OCI-LY7 (cell line): ENCODE data around the gene ACAT2. TPM values are rescaled to one million over a fixed set of nuclear protein-coding genes. Genes with fewer than 3 reads are reported as not detected.
"Not testable (repeated sequence)": the region's sequence is repeated elsewhere in the genome, so short reads cannot be mapped to it uniquely, and the experiment has no call there.

Experiments used
- Bru-seq: library from RNA; stranded (reverse); fragments of 400-500 nt; gene quantifications from one replicate; lab custom pipeline; 2021; lab: Mats Ljungman, UMichigan
- BruChase-seq, 2 experiments: library from RNA; stranded (reverse); fragments of 400-500 nt; gene quantifications; one replicate each; lab custom pipeline; 2021; lab: Mats Ljungman, UMichigan
- BruUV-seq: library from RNA; stranded (reverse); fragments of 400-500 nt; replicated peaks from 2 replicates; lab custom pipeline; 2021; lab: Mats Ljungman, UMichigan
- CTCF ChIA-PET: fragments of 300-600 bp; sonication (Branson Sonifier 250); formaldehyde crosslinking; loops from one replicate; lab custom pipeline; 2022; ENCODE audit warnings: antibody characterized with exemption; ENCODE audit not compliant: unreplicated experiment; lab: Charles Lee
- POLR2A ChIA-PET: fragments of 300-600 bp; sonication (Branson Sonifier 250); formaldehyde crosslinking; loops from one replicate; lab custom pipeline; 2022; ENCODE audit warnings: antibody characterized with exemption; lab: Charles Lee
- DNase-seq: peaks from one replicate; pipeline ENCODE4 v3.0.0-alpha.2; 2015; ENCODE audit warnings: low spot score
- H2AFZ ChIP-seq: fragments of 200-600 bp; sonication (generic), shearing (Covaris generic); 2 replicates; pipeline ENCODE4 v1.6.1; 2014; ENCODE audit warnings: mild to moderate bottlenecking, antibody characterized with exemption, low read length, moderate library complexity
- H3K27ac ChIP-seq: fragments of 200-600 bp; sonication (generic); 2 replicates; pipeline ENCODE4 v1.5.1; 2014; ENCODE audit warnings: mixed run types, low read depth, mild to moderate bottlenecking, moderate library complexity, low read length, inconsistent platforms; ENCODE audit not compliant: poor library complexity, severe bottlenecking
- H3K36me3 ChIP-seq: fragments of 200-600 bp; sonication (generic); 2 replicates; pipeline ENCODE4 v1.6.1; 2014; ENCODE audit warnings: mild to moderate bottlenecking, antibody characterized with exemption, low read length, moderate library complexity, mixed read lengths; ENCODE audit not compliant: insufficient read depth
- H3K4me1 ChIP-seq: fragments of 200-600 bp; sonication (generic); 2 replicates; pipeline ENCODE4 v1.5.1; 2014; ENCODE audit warnings: mild to moderate bottlenecking, low read length; ENCODE audit not compliant: insufficient read depth, poor library complexity, severe bottlenecking
- H3K4me2 ChIP-seq: fragments of 200-600 bp; sonication (generic); 2 replicates; pipeline ENCODE4 v1.6.1; 2014; ENCODE audit warnings: mild to moderate bottlenecking, low read length
- H3K4me3 ChIP-seq: fragments of 200-600 bp; sonication (generic); 2 replicates; pipeline ENCODE4 v1.5.1; 2014; ENCODE audit warnings: mild to moderate bottlenecking, low read depth, low read length; ENCODE audit not compliant: poor library complexity, severe bottlenecking
- H3K79me2 ChIP-seq: fragments of 200-600 bp; sonication (generic); 2 replicates; pipeline ENCODE4 v1.6.1; 2016; ENCODE audit warnings: low read depth, mild to moderate bottlenecking, low read length, moderate library complexity, mixed read lengths; ENCODE audit not compliant: insufficient read depth
- H3K9me2 ChIP-seq: fragments of 200-600 bp; sonication (generic); 2 replicates; pipeline ENCODE4 v1.6.1; 2016; ENCODE audit warnings: mild to moderate bottlenecking, low read length, mixed read lengths; ENCODE audit not compliant: insufficient read depth
- H3K9me3 ChIP-seq: fragments of 200-600 bp; sonication (generic); 2 replicates; pipeline ENCODE4 v1.6.1; 2014; ENCODE audit warnings: mild to moderate bottlenecking, mixed run types, low read length, mixed read lengths
- H4K20me1 ChIP-seq: fragments of 200-600 bp; sonication (generic); 2 replicates; pipeline ENCODE4 v1.6.1; 2014; ENCODE audit warnings: mild to moderate bottlenecking, antibody characterized with exemption, low read length, moderate library complexity, mixed read lengths; ENCODE audit not compliant: insufficient read depth
- EZH2phosphoT487 ChIP-seq: fragments of 200-600 bp; sonication (generic); IDR thresholded peaks from 2 replicates; pipeline ENCODE4 v1.6.1; 2018; ENCODE audit warnings: low read depth, borderline replicate concordance, mild to moderate bottlenecking, mixed run types, antibody characterized with exemption, low read length, moderate library complexity, mixed read lengths
- intact Hi-C: fragments of 100-400 bp; cut with micrococcal nuclease; formaldehyde crosslinking; loops from one replicate; pipeline ENCODE4 v1.10.0; 2022; ENCODE audit not compliant: unreplicated experiment
- long read RNA-seq: library from polyadenylated mRNA; stranded (forward); transcript quantifications from one replicate; pipeline ENCODE4 v2.0.0, GENCODE V29; 2022
- total RNA-seq, 2 experiments: library from RNA; depleted of rRNA in 1 of 2; stranded (reverse); fragments of >200 nt in 1 of 2; shearing (Covaris generic) in 1 of 2; gene quantifications; 2 replicates each; pipeline ENCODE4 v1.2.3, GENCODE V29; 2014 to 2022
- TF ChIP-seq, protein P1 (sequence below): fragments of 200-600 bp; sonication (generic); conservative IDR thresholded peaks from 2 replicates; pipeline ENCODE4 v1.5.1; 2014; ENCODE audit warnings: mild to moderate bottlenecking, antibody characterized with exemption, low read length, moderate library complexity, mixed read lengths

ACAT2 gene
- total RNA-seq (2014; rRNA removed; shearing (Covaris generic)) (39.4 and 42.4 TPM in 2 replicates), total RNA-seq (2022) (90.1 and 110 TPM in 2 replicates), Bru-seq, nascent RNA (percentile 77 among the genes with signal in this experiment), BruChase-seq, experiment 1, labeled RNA remaining after a 6-hour chase (percentile 84 among the genes with signal in this experiment), BruChase-seq, experiment 2, labeled RNA remaining after a 2-hour chase (percentile 76 among the genes with signal in this experiment)
- long read RNA-seq, transcript ACAT2-201 (9 exons, 3,180 nt): major isoform, 181 of 240 reads
- long read RNA-seq, partial matches to known transcripts: 22 of 240 reads
- long read RNA-seq, other reads (novel, unspliced or antisense): 34 of 240 reads

DNA sequence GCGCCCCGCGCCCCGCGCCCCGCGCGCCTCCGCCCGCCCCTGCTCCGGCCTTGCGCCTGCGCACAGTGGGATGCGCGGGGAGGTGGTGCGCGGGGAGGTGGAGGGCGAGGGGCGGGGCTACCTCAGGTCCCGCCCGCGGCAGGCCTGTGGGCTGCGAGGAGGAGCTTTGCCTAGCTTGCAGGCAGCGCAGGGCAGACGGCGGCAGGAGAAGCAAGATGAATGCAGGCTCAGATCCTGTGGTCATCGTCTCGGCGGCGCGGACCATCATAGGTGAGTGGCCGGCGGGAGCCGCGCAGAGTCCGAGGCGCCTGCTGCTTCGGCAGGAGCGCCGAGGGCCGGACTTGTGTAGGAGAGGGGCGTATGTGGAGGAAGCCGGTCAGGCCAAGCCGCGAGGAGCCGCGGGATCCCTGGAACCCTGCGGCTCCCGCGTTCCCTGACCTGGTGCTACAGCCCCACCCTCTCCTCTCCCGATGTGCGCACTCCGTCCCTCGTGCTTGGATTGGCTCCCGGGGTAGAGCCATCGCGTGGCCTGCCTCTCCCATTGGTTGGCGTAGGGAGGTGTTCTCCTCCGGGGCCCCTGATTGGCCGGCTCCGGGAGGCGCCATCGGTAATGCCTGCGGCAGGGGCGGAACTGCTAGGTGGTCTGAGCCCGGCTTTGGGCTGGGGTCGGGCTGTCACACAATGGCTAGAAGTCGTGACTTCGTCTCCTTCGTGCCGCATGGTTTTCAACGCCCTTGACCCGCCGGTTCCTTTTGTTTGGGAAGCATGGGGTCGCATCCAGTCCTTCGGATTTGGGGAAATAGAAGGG is at the start of gene ACAT2:
ACAT2 (plus strand) TSS at position 173 of the 808 bp plus-strand sequence; CDS start at position 216, 43 bp downstream.
- Histone ChIP-seq H3K9me3 (no peaks in the 10 kb centered on the region), H3K4me3 (peak within 1 kb of the TSS; percentile 71), H4K20me1 (no peaks in the 10 kb centered on the region), H3K4me1 (peaks cover 15% of the 10 kb centered on the region), H3K9me2 (no peaks in the 10 kb centered on the region), H2AFZ (peak within 1 kb of the TSS; percentile 81), H3K27ac (peak within 1 kb of the TSS; percentile 81), H3K4me2 (peak within 1 kb of the TSS; percentile 93), H3K79me2 (no peaks in the 10 kb centered on the region; the same call in 1 of the 2 replicates), H3K36me3 (peaks cover 63% of the 10 kb centered on the region)
- intact Hi-C loops: loop anchor here (1.0 to 2.0 kb wide), 3 partner anchors 27 to 69 kb away; partner anchors contain the start of genes SOD2, TCP1 and WTAP
- DNase-seq: peak; percentile 97
- CTCF ChIA-PET: interaction anchor here (1.4 kb wide), 1 partner anchor 8 kb away, joined by 5 read pairs; no protein-coding TSS in a partner anchor
- POLR2A ChIA-PET: interaction anchor here (1.0 to 2.6 kb wide), 12 partner anchors 9 to 38 kb away, joined by 3 to 11 read pairs (median 6); partner anchors contain the start of genes MRPL18 and WTAP
- TF ChIP-seq, protein P1, sequence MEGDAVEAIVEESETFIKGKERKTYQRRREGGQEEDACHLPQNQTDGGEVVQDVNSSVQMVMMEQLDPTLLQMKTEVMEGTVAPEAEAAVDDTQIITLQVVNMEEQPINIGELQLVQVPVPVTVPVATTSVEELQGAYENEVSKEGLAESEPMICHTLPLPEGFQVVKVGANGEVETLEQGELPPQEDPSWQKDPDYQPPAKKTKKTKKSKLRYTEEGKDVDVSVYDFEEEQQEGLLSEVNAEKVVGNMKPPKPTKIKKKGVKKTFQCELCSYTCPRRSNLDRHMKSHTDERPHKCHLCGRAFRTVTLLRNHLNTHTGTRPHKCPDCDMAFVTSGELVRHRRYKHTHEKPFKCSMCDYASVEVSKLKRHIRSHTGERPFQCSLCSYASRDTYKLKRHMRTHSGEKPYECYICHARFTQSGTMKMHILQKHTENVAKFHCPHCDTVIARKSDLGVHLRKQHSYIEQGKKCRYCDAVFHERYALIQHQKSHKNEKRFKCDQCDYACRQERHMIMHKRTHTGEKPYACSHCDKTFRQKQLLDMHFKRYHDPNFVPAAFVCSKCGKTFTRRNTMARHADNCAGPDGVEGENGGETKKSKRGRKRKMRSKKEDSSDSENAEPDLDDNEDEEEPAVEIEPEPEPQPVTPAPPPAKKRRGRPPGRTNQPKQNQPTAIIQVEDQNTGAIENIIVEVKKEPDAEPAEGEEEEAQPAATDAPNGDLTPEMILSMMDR: no peak
- TF ChIP-seq EZH2phosphoT487: no peak
- no TSS peak for BruUV-seq

GRCh38 chr6:159712389-159712788 is 49.5 kb upstream of the ACAT2 start:
- H4K20me1 ChIP-seq, CTCF ChIA-PET, H3K4me3 ChIP-seq, DNase-seq, H3K27ac ChIP-seq, H3K4me1 ChIP-seq, H2AFZ ChIP-seq, H3K9me3 ChIP-seq, BruUV-seq, intact Hi-C loops, POLR2A ChIA-PET, H3K36me3 ChIP-seq, H3K79me2 ChIP-seq, H3K4me2 ChIP-seq, H3K9me2 ChIP-seq: not testable (repeated sequence)

DNA sequence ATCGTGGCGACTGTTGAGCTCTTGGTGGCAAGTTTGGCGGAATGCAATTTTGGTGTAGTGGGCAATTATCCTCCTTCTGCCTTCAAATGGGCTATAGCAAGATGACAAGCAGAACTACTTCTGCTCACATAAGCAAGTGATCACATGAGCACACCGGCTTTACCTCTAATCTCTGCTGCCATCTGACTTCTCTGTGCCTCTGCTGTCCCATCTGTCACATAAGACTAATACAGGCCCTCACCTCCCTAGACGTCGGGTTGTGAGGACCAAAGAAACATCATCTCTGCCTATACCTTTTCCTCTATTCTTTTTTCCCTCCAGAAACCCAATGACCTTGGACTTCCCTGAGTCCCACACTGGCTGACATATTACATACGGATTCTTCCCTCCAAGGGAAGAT is 47.9 kb upstream of the ACAT2 start:
- Histone ChIP-seq H3K9me3 (no peaks in the 10 kb centered on the region), H3K4me2 (no peak overlapping the region), H3K36me3 (no peaks in the 10 kb centered on the region), H3K4me3 (no peak overlapping the region), H3K4me1 (no peaks in the 10 kb centered on the region), H3K9me2 (no peaks in the 10 kb centered on the region), H3K27ac (no peak overlapping the region), H4K20me1 (no peaks in the 10 kb centered on the region), H3K79me2 (no peaks in the 10 kb centered on the region), H2AFZ (no peak overlapping the region)
- POLR2A ChIA-PET: no interaction called here
- CTCF ChIA-PET: no interaction called here
- intact Hi-C loops: no loop called here
- no peak for DNase-seq
- TF ChIP-seq, protein P1: no peak
- TF ChIP-seq EZH2phosphoT487: no peak
- no TSS peak for BruUV-seq
